ENCODE results near the gene FAM20A.

The FAM20A gene

DNA sequence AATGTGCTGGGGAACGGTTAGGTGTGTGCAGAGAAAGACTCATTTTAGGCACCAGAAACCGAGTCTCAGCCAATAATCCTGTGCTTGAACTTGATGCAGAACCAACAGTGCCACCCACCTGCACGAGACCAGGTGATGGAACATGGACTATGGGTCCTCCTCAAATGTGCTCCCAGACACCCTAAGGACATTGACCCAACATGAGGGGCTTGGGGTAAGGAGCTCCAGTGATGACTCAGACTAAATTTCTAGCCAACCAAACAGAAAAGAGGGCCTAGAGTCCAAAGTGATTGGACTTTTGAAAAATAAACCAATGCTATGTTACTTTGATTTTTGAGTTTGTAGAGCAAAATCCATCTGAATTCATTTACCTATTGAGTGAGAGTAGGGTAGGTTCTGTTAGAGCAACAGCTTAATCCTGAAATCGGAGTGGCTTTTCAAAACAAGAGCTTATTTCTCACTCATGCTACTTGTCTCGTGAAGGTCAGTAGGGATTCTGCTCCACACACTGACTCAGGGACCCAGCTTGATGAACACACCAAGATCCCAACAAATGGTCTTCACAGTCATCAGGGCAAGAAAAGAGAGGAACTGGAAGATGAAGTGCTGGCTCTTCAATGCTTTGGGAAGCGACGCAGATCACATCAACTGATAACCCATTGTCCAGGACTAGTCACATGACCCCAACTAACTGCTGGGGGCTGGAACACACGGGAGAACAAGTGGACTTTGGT lies 21.8 kb downstream of the FAM20A start:
- no peak for DNase-seq (ENCODE audit: low read depth, low spot score)
- in situ Hi-C loops (cut with HindIII; ENCODE audit: low sequenced_read_pairs) = no loop called here
- TF ChIP-seq, protein P1, sequence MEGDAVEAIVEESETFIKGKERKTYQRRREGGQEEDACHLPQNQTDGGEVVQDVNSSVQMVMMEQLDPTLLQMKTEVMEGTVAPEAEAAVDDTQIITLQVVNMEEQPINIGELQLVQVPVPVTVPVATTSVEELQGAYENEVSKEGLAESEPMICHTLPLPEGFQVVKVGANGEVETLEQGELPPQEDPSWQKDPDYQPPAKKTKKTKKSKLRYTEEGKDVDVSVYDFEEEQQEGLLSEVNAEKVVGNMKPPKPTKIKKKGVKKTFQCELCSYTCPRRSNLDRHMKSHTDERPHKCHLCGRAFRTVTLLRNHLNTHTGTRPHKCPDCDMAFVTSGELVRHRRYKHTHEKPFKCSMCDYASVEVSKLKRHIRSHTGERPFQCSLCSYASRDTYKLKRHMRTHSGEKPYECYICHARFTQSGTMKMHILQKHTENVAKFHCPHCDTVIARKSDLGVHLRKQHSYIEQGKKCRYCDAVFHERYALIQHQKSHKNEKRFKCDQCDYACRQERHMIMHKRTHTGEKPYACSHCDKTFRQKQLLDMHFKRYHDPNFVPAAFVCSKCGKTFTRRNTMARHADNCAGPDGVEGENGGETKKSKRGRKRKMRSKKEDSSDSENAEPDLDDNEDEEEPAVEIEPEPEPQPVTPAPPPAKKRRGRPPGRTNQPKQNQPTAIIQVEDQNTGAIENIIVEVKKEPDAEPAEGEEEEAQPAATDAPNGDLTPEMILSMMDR (IDR thresholded peaks at IDR 0.05; ENCODE audit: low read depth, low read length) = no peak
- H3K4me3 ChIP-seq (ENCODE audit: low read depth, low read length) = no peak overlapping the region

GRCh38 chr17:68578236-68578635 lies 22.9 kb downstream of the FAM20A start:
- TF ChIP-seq, protein P1 (IDR thresholded peaks at IDR 0.05; ENCODE audit: low read depth, low read length) = no peak
- DNase-seq (ENCODE audit: low read depth, low spot score) = no peak
- in situ Hi-C loops (cut with HindIII; ENCODE audit: low sequenced_read_pairs) = no loop called here
- no peak overlapping the region for H3K4me3 ChIP-seq (ENCODE audit: low read depth, low read length)

- in situ Hi-C loops (cut with HindIII; ENCODE audit: low sequenced_read_pairs) = no loop called here
- DNase-seq (ENCODE audit: low read depth, low spot score) = no peak
- H3K4me3 ChIP-seq (ENCODE audit: low read depth, low read length) = no peak overlapping the region
- TF ChIP-seq, protein P1 (IDR thresholded peaks at IDR 0.05; ENCODE audit: low read depth, low read length) = no peak
Observed at GRCh38 chr17:68577497-68577821, 23.7 kb downstream of the FAM20A start.

GRCh38 chr17:68576811-68577496 lies 24.2 kb downstream of the FAM20A start:
- H3K4me3 ChIP-seq (ENCODE audit: low read depth, low read length) = no peak overlapping the region
- in situ Hi-C loops (cut with HindIII; ENCODE audit: low sequenced_read_pairs) = no loop called here
- TF ChIP-seq, protein P1 (IDR thresholded peaks at IDR 0.05; ENCODE audit: low read depth, low read length) = no peak
- DNase-seq (ENCODE audit: low read depth, low spot score) = peak; percentile 13

DNA sequence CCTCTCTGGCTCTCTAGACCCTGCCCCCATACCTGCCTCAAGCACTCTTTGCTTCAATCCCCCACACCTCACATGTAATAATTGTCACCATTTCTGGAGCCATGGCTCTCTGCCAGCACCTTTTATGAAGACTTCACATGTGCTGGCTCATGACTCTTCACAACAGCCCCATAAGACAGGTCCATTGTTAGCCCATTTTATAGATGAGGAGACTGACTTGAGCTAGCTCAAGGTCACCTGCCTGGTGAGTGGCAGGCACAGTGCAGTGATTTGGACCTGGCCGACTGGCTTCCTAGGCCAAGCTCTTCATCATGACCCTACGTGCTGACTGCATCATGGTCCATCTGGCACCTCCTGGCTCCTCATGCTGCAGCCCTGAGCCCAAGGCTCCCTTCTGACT lies 25.0 kb downstream of the FAM20A start:
- in situ Hi-C loops (cut with HindIII; ENCODE audit: low sequenced_read_pairs) = no loop called here
- DNase-seq (ENCODE audit: low read depth, low spot score) = no peak
- TF ChIP-seq, protein P1 (IDR thresholded peaks at IDR 0.05; ENCODE audit: low read depth, low read length) = no peak
- H3K4me3 ChIP-seq (ENCODE audit: low read depth, low read length) = no peak overlapping the region

- DNase-seq (ENCODE audit: low read depth, low spot score) = no peak
- TF ChIP-seq, protein P1 (IDR thresholded peaks at IDR 0.05; ENCODE audit: low read depth, low read length) = no peak
- in situ Hi-C loops (cut with HindIII; ENCODE audit: low sequenced_read_pairs) = no loop called here
- no peak overlapping the region for H3K4me3 ChIP-seq (ENCODE audit: low read depth, low read length)
Observed at GRCh38 chr17:68573338-68573737, 27.8 kb downstream of the FAM20A start.

Data from astrocyte of the spinal cord (primary cell).